GM11168 (cell line): ENCODE results near the gene CFAP300.

Experiments used
- in situ Hi-C: fragments of 300-500 bp; cut with MboI; formaldehyde crosslinking; loops from one replicate; pipeline ENCODE4 v1.12.0; 2022; ENCODE audit warnings: low sequenced_read_pairs; ENCODE audit not compliant: unreplicated experiment

Gene CFAP300

GRCh38 chr11:102119997-102120396 is 72.8 kb downstream of the CFAP300 start:
- in situ Hi-C loops, result no loop called here

- in situ Hi-C loops, result no loop called here
Measured at GRCh38 chr11:102120437-102120973, 73.3 kb downstream of the CFAP300 start.

- in situ Hi-C loops, result no loop called here
Measured at GRCh38 chr11:102121329-102121728, 74.1 kb downstream of the CFAP300 start.
